Measurements from ENCODE around the gene ETV3L.
"Not testable (repeated sequence)": the region's sequence is repeated elsewhere in the genome, so short reads cannot be mapped to it uniquely, and the experiment has no call there.

The ETV3L gene

GRCh38 chr1:157104598-157105293 lies 5.1 kb upstream of the ETV3L start:
- DNase-seq, result no peak

GRCh38 chr1:157103268-157103667 lies 3.7 kb upstream of the ETV3L start:
- no peak for DNase-seq

GRCh38 chr1:157101149-157101548 lies 1.5 kb upstream of the ETV3L start:
- no peak for DNase-seq

GRCh38 chr1:157098987-157099632 lies 498 bp downstream of the ETV3L start:
- DNase-seq, result not testable (repeated sequence)

DNA sequence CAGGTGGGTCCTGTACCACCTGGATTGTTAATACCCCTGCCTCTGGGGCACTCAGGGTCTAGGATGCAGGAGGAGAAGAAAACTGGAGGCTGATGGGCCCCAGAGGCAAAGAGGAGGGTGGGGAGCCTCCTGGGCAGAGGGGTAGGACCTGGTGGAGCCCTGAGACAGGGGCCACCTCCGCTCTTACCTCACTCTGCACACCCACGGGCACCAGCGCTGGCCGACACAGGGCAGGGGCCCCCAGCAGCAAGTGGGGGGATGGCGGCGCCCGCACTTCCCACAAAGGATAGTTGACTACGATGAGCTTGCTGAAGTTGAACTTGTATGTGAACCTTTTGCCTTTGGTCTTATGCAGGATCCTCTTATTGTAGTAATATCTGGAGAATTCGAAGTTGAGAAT lies 1.1 kb downstream of the ETV3L start:
- DNase-seq, result no peak

- no peak for DNase-seq
Observed at GRCh38 chr1:157097692-157098091, 1.9 kb downstream of the ETV3L start.

- no peak for DNase-seq
Observed at GRCh38 chr1:157096881-157097280, 2.7 kb downstream of the ETV3L start.

DNA sequence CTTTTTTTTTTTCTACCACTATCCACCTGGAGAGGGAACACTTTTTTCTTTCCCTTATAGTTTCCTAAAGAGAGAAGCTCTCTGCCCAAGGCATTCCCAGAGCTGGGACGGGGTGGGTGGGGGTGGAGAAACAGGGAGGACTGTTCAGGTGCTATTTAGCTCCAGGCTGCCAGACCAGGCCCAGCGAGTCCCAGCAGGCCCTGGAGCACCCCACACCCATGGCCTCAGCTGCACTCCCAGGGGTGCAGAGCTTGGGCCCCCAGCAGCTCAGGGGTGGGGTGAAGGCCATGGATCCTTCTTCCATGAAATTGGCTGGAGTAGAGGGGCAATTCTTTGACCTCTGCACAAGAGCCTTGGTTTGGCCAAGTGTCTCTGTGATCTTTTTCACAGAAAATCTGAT lies 4.1 kb downstream of the ETV3L start:
- DNase-seq, result no peak

- DNase-seq, result no peak
Observed at GRCh38 chr1:157095091-157095490, 4.5 kb downstream of the ETV3L start.

GRCh38 chr1:157092831-157093230 lies 6.8 kb downstream of the ETV3L start:
- no peak for DNase-seq

DNA sequence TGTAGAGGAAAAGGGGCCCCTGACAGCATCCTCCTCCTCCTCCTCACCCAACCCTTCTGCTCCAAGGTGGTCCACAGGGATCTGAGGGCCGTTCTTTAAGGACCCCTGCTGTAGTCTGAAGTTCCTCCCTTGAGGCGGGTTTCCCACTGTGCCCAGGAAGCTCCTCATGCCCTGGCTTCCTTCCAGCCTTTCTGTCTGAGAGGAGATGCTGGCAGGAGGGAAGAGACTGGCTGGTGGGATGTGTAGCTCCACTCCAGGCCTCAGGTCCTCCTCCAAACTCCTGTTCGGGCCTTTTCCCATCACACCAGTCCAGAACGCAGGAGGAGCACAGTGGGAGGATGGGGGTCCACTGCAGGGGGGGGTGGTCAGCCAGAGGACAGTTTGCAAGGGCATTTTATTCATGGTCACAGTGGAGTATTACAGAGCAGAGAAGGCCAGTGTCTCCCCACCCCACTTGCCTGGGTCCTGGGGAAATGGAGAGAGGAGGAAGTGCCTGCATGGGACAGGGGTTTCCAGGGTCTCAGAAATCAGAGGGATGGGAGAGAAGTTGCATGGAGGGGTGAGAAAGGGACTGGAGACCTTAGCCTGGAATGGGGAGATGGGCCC lies 7.8 kb downstream of the ETV3L start:
- DNase-seq, result no peak

DNA sequence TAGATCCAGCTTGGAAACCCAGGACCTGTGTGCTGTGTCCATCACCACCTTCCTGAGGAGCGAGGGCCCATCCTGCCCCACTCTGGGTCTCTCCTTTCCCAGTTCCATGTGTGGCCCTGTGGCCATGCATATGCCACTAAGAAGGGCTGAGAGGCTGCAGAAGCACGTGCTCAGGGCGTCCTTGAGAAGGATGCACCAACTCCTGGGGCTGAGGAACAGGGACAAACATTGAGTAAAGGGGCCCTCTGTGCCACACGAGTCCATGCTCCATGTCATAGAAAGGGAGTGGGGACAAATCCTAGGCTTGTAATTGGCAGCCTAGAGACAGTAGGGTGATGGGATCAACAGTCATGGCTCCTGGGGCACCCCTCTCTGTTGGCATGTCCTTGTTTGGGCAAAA lies 8.4 kb downstream of the ETV3L start:
- no peak for DNase-seq

DNA sequence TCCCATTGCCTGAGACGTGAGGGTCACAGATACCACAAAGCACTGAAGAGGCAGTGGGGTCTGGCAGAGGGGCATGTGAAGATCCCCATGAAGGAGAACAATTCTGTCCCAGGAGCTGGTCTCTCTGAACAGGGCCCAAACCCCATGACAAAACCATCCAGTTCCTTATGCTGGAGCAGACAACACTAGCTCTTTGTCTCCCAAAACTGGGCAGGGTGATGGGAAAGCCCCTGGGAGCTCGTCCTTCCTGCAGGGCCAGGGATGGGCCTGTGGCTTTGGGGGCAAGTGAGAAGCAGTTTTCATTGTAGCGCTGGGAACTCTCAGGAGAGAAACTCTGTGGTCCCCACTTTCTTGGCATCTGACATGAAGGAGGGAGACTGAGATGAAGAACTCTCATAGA lies 8.8 kb downstream of the ETV3L start:
- DNase-seq, result no peak

GRCh38 chr1:157090196-157090647 lies 9.4 kb downstream of the ETV3L start:
- DNase-seq, result peak; percentile 80 to 97

GRCh38 chr1:157089789-157090188 lies 9.8 kb downstream of the ETV3L start:
- no peak for DNase-seq

GRCh38 chr1:157088607-157089006 lies 11.0 kb downstream of the ETV3L start:
- DNase-seq, result no peak

- no peak for DNase-seq
Observed at GRCh38 chr1:157087030-157087429, 12.6 kb downstream of the ETV3L start.

DNA sequence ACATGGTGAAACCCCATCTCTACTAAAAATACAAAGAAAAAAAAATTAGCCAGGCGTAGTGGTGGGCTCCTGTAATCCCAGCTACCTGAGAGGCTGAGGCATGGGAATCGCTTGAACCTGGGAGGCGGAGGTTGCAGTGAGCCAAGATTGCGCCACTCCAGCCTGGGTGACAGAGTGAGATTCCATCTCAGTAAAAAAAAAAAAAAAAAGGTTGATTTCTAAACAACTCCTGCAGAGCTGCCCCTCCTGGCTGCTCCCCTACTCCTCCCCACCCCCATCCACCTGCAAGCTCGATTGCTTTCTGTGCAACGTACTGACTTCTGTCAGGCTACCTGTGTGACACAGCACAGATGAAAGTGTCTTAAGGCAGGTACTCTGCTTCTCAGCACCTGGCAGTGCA lies 13.3 kb downstream of the ETV3L start:
- no peak for DNase-seq

- no peak for DNase-seq
Observed at GRCh38 chr1:157085421-157085820, 14.2 kb downstream of the ETV3L start.

DNA sequence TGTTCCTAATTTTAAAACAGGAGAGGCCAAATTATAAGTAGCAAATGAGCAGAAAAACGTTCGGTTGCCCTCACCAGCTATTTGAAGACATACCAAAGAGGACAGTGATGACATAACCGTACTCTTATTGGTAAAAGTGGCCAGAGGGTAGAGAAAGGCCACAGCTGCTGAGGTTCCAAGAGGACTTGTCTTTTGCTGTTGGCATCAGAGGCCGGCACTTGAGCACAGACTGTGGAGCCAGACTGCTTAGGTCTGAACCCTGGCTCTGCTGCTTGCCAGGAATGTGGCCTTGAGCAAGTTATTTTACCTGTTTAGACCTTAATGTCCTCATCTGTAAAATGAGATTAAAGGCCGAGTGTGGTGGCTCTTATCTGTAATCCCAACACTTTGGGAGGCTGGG lies 14.9 kb downstream of the ETV3L start:
- no peak for DNase-seq

DNA sequence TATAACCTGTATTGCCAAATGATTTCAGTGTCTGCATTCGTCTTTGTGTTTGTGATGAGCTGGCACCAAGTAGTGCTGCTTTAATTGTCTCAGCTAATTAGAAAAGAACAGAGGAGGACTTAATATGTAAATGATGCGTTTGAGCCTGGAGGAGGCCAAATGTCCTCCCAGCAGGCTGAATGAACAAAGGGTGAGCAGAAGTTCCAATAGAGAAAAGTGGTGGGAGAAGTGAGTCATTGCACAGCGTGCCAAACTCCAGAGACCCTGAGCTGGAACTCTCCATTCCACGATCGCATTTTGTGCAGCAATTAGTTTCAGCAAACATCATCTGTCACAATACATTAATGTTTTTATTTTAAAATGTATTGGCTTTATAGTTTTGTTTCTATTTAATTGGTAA lies 17.9 kb downstream of the ETV3L start:
- no peak for DNase-seq

- no peak for DNase-seq
Observed at GRCh38 chr1:157080714-157081113, 18.9 kb downstream of the ETV3L start.

GRCh38 chr1:157077394-157077793 lies 22.2 kb downstream of the ETV3L start:
- no peak for DNase-seq

DNA sequence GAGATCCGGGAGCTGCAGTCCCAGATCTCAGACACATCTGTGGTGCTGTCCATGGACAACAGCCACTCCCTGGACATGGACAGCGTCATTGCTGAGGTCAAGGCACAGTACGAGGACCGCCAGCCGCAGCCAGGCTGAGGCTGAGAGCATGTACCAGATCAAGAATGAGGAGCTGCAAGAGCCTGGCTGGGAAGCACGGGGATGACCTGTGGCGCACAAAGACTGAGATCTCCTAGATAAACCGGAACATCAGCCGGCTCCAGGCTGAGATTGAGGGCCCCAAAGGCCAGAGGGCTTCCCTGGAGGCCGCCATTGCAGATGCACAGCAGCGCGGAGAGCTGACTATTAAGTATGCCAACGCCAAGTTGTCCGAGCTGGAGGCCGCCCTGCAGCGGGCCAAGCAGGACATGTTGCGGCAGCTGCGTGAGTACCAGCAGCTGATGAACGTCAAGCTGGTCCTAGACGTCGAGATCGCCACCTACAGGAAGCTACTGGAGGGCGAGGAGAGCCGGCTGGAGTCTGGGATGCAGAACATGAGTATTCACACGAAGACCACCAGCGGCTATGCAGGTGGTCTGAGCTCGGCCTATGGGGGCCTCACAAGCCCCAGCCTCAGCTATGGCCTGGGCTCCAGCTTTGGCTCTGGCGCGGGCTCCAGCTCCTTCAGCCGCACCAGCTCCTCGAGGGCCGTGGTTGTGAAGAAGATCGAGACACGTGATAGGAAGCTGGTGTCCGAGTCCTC lies 25.5 kb downstream of the ETV3L start:
- peak; percentile 83 to 96 for DNase-seq
